RWPE2 (cell line): Measurements from ENCODE around the gene GSN.

Experiments used
- ATAC-seq: fragments of 200-7000 bp; cut with Tn5 transposase; 3 replicates; pipeline ENCODE4 v1.9.1; 2021; ENCODE audit warnings: low read depth
- DNase-seq: peaks from one replicate; pipeline ENCODE4 v3.0.0-alpha.2; 2020; ENCODE audit warnings: low spot score
- H3K27ac ChIP-seq: fragments of 450-650 bp; 2 replicates; pipeline ENCODE4 v1.5.1; 2017; ENCODE audit warnings: mild to moderate bottlenecking; ENCODE audit not compliant: poor library complexity, severe bottlenecking
- H3K27me3 ChIP-seq: fragments of 250-450 bp; sonication (Bioruptor Pico); 2 replicates; pipeline ENCODE4 v1.5.1; 2021; ENCODE audit warnings: mild to moderate bottlenecking, moderate library complexity; ENCODE audit not compliant: insufficient read depth, poor library complexity, severe bottlenecking
- H3K36me3 ChIP-seq: fragments of 250-450 bp; sonication (Bioruptor Pico); 2 replicates; pipeline ENCODE4 v1.5.1; 2020; ENCODE audit warnings: low read depth, mild to moderate bottlenecking, moderate library complexity
- H3K4me1 ChIP-seq: fragments of 250-450 bp; sonication (Bioruptor Pico); 2 replicates; pipeline ENCODE4 v1.5.1; 2021; ENCODE audit warnings: mild to moderate bottlenecking, moderate library complexity; ENCODE audit not compliant: insufficient read depth, poor library complexity, severe bottlenecking
- H3K4me3 ChIP-seq: fragments of 250-450 bp; sonication (Bioruptor Pico); 2 replicates; pipeline ENCODE4 v1.5.1; 2021; ENCODE audit warnings: mild to moderate bottlenecking, moderate library complexity; ENCODE audit not compliant: severe bottlenecking
- H3K9me3 ChIP-seq: fragments of 250-450 bp; sonication (Bioruptor Pico); 2 replicates; pipeline ENCODE4 v1.5.1; 2021; ENCODE audit warnings: mild to moderate bottlenecking, moderate library complexity; ENCODE audit not compliant: severe bottlenecking
- TF ChIP-seq, protein P1 (sequence below): fragments of 450-650 bp; IDR thresholded peaks from one replicate; pipeline ENCODE4 v1.5.1; 2017; ENCODE audit warnings: mild to moderate bottlenecking, moderate library complexity; ENCODE audit not compliant: poor library complexity, severe bottlenecking

The GSN gene

DNA sequence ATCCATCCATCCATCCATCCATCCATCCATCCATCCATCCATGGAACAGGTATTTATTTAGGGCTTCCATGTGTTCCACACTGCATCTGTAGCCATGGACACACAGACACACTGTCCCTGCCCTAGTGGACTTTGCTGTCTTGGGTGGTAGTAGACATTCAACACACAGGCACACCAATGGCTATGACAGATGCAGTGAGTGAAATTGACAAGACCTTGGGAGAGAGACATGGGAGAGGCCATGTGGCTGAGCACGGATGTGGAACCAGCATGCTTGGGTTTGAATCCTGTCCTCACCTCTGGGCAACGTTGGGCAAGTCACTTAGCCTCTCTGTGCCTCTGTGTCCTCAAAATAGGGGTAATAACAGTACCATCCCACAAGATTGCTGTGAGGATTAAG is 56.8 kb downstream of the GSN start:
- no peak for ATAC-seq
- no peaks in the 10 kb centered on the region for H3K27me3 ChIP-seq
- peaks cover 86% of the 10 kb centered on the region for H3K36me3 ChIP-seq

DNA sequence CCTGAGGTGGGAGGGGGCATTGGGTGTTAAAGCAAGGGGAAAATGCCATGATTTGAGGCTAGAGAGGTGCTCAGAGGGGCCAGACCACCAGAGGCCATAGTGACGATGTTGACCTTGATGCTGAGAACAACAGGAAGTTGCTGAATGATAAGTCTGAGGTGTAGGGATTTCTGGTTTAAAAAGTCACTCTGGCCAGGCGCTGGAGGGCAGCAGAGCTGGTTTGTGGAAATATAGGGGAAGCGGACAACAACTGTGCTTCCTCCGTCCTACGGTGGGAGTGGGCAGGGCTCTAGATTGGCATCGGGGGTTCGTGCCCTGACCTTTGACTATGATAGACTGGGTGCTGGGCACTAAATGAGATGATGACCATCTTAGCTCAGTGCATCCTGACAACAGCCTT is 57.4 kb downstream of the GSN start:
- ATAC-seq (no peak), DNase-seq (no peak)
- H3K9me3 ChIP-seq = no peaks in the 10 kb centered on the region
- H3K4me3 ChIP-seq = no peak overlapping the region
- H3K4me1 ChIP-seq = peaks cover 9% of the 10 kb centered on the region
- no peaks in the 10 kb centered on the region for H3K27me3 ChIP-seq
- H3K27ac ChIP-seq = no peak overlapping the region
- H3K36me3 ChIP-seq = peaks cover 88% of the 10 kb centered on the region
- TF ChIP-seq, protein P1, sequence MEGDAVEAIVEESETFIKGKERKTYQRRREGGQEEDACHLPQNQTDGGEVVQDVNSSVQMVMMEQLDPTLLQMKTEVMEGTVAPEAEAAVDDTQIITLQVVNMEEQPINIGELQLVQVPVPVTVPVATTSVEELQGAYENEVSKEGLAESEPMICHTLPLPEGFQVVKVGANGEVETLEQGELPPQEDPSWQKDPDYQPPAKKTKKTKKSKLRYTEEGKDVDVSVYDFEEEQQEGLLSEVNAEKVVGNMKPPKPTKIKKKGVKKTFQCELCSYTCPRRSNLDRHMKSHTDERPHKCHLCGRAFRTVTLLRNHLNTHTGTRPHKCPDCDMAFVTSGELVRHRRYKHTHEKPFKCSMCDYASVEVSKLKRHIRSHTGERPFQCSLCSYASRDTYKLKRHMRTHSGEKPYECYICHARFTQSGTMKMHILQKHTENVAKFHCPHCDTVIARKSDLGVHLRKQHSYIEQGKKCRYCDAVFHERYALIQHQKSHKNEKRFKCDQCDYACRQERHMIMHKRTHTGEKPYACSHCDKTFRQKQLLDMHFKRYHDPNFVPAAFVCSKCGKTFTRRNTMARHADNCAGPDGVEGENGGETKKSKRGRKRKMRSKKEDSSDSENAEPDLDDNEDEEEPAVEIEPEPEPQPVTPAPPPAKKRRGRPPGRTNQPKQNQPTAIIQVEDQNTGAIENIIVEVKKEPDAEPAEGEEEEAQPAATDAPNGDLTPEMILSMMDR = no peak

More for the DNA sequence above, 56.8 kb downstream of the GSN start:
- Histone ChIP-seq H3K27ac (no peak overlapping the region), H3K9me3 (no peaks in the 10 kb centered on the region), H3K4me1 (peaks cover 9% of the 10 kb centered on the region), H3K4me3 (no peak overlapping the region)
- TF ChIP-seq, protein P1 = no peak
- DNase-seq = no peak

DNA sequence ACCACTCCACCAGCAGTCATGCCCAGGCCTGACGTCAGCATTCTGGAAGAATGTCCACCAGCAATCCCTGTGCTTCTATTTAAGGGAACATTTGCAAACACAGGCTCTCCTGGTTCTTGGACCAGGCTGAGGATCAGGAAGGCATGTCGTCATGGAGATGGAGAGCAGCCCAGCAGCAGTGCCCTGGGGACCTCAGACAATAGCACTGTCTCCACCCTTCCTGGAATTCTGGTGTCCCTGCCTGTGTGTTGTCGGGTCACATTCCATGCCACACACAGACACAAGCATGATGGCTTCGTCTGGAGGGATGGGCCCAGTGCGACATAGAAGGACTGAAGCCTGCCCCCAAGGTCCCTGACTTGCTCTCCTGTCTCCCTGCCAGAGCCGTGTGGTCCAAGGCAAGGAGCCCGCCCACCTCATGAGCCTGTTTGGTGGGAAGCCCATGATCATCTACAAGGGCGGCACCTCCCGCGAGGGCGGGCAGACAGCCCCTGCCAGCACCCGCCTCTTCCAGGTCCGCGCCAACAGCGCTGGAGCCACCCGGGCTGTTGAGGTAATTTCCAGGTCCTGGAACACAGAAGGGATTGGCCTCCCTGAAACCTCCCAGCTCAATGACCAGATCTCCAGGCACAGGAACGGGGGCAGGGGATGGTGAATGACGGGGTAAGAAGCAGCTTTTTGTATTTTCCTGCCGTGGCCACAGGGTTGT is 58.3 kb downstream of the GSN start:
- H3K9me3 ChIP-seq = no peaks in the 10 kb centered on the region
- H3K27ac ChIP-seq = no peak overlapping the region
- no peaks in the 10 kb centered on the region for H3K27me3 ChIP-seq
- H3K36me3 ChIP-seq = peaks cover 88% of the 10 kb centered on the region
- ATAC-seq = no peak
- H3K4me1 ChIP-seq = peaks cover 9% of the 10 kb centered on the region
- no peak for DNase-seq
- no peak overlapping the region for H3K4me3 ChIP-seq
- TF ChIP-seq, protein P1 = no peak

DNA sequence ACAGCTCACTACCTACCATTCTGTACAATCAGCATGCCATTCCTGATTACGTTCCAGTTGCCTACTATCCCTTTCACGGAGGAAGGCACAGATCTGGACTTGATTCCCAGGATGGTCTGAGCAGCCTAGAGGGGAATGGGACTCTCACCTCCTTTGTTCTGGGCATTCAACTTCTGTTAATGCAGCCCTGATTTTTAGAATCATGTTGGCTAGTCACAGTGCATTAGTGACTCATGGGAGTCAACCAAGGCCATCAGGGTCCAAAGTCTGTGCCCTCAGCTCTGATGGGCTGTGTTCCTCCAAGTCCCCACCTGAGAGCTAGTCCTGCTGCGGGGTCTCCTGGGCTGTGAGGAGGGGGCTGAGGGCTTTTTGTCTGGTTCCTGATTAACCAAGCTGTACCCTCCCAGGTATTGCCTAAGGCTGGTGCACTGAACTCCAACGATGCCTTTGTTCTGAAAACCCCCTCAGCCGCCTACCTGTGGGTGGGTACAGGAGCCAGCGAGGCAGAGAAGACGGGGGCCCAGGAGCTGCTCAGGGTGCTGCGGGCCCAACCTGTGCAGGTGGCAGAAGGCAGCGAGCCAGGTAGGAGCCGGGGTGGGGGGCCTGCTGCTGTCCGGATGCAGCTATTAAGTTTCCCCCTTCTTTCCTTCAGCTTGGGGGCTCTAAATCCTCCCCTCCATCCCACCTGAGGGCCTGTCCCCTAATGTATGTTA is 59.1 kb downstream of the GSN start:
- Histone ChIP-seq H3K9me3 (no peaks in the 10 kb centered on the region), H3K4me1 (peaks cover 9% of the 10 kb centered on the region), H3K27me3 (no peaks in the 10 kb centered on the region), H3K36me3 (peaks cover 81% of the 10 kb centered on the region), H3K4me3 (no peak overlapping the region), H3K27ac (no peak overlapping the region)
- no peak for ATAC-seq
- TF ChIP-seq, protein P1 = no peak
- no peak for DNase-seq

DNA sequence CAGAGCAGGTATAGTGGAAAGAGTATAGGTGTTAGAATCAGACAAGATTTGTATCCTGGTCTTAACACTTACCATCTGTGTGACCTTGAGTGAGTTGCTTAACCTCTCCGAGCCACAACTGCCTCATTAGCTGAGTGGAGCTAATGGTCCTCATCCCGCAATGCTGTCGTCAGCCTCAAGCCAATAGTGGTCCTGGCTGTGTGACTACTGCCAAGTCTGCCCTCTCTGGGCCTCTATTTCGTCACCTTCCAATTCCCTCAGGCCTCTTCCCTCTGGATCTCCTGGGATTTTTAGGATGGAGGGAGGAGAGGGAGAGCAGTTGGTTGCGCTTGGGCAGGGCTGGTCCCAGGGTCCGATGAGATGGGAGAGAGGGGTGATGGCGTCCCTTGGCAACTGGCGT is 60.5 kb downstream of the GSN start:
- ATAC-seq = no peak
- Histone ChIP-seq H3K9me3 (no peaks in the 10 kb centered on the region), H3K36me3 (peaks cover 81% of the 10 kb centered on the region), H3K27ac (no peak overlapping the region), H3K27me3 (no peaks in the 10 kb centered on the region), H3K4me1 (no peaks in the 10 kb centered on the region), H3K4me3 (no peak overlapping the region)
- no peak for DNase-seq
- TF ChIP-seq, protein P1 = no peak
